Measurements from ENCODE around the gene ESM1. TPM values are rescaled to one million over a fixed set of nuclear protein-coding genes. Genes with fewer than 3 reads are reported as not detected.

The ESM1 gene
- total RNA-seq: 0.35 and 0.36 TPM in 2 replicates

GRCh38 chr5:54985301-54986268 lies at the start of gene ESM1:
TSS of gene ESM1 (minus strand) at chr5:54985593. CDS start at chr5:54985517, 76 bp downstream.
- TF ChIP-seq CTCF (conservative IDR thresholded peaks at IDR 0.05; ENCODE audit: low read depth, low read length): no peak
- H3K4me3 ChIP-seq (ENCODE audit: low read depth, low read length): no peak within 1 kb of the TSS
- DNase-seq (ENCODE audit: low read depth): no peak

- DNase-seq (ENCODE audit: low read depth): no peak
- TF ChIP-seq CTCF (conservative IDR thresholded peaks at IDR 0.05; ENCODE audit: low read depth, low read length): no peak
- H3K4me3 ChIP-seq (ENCODE audit: low read depth, low read length): no peak overlapping the region
Measured at GRCh38 chr5:55033568-55033967, 48.2 kb upstream of the ESM1 start.

GRCh38 chr5:55031492-55031891 lies 46.1 kb upstream of the ESM1 start:
- no peak for DNase-seq (ENCODE audit: low read depth)
- no peak for TF ChIP-seq CTCF (conservative IDR thresholded peaks at IDR 0.05; ENCODE audit: low read depth, low read length)
- H3K4me3 ChIP-seq (ENCODE audit: low read depth, low read length): no peak overlapping the region

- H3K4me3 ChIP-seq (ENCODE audit: low read depth, low read length): no peak overlapping the region
- DNase-seq (ENCODE audit: low read depth): no peak
- no peak for TF ChIP-seq CTCF (conservative IDR thresholded peaks at IDR 0.05; ENCODE audit: low read depth, low read length)
Measured at GRCh38 chr5:55030676-55031369, 45.4 kb upstream of the ESM1 start.

GRCh38 chr5:55030220-55030619 lies 44.8 kb upstream of the ESM1 start:
- no peak for DNase-seq (ENCODE audit: low read depth)
- H3K4me3 ChIP-seq (ENCODE audit: low read depth, low read length): no peak overlapping the region
- TF ChIP-seq CTCF (conservative IDR thresholded peaks at IDR 0.05; ENCODE audit: low read depth, low read length): no peak

- H3K4me3 ChIP-seq (ENCODE audit: low read depth, low read length): no peak overlapping the region
- no peak for TF ChIP-seq CTCF (conservative IDR thresholded peaks at IDR 0.05; ENCODE audit: low read depth, low read length)
- DNase-seq (ENCODE audit: low read depth): no peak
Measured at GRCh38 chr5:55027595-55027994, 42.2 kb upstream of the ESM1 start.

All from epithelial cell of proximal tubule (primary cell).